HPDE6-E6E7 (cell line): ENCODE data around the gene TATDN2.
"Not testable (repeated sequence)": the region's sequence is repeated elsewhere in the genome, so short reads cannot be mapped to it uniquely, and the experiment has no call there.

Source experiments
- DNase-seq: peaks from one replicate; pipeline ENCODE4 v3.0.0; 2011; ENCODE audit warnings: missing footprints; ENCODE audit errors: extremely low spot score

The TATDN2 gene

GRCh38 chr3:10234526-10235230, 13.6 kb upstream of the TATDN2 start:
- DNase-seq = no peak

- DNase-seq = no peak
These were observed 12.7 kb upstream of the TATDN2 start for GRCh38 chr3:10235551-10235950.

GRCh38 chr3:10238345-10239183, 9.7 kb upstream of the TATDN2 start:
- no peak for DNase-seq

GRCh38 chr3:10240799-10241198, 7.5 kb upstream of the TATDN2 start:
- no peak for DNase-seq

GRCh38 chr3:10242182-10243065, 5.8 kb upstream of the TATDN2 start:
- no peak for DNase-seq

GRCh38 chr3:10244009-10244408, 4.2 kb upstream of the TATDN2 start:
- DNase-seq = no peak

GRCh38 chr3:10245081-10245712, 3.1 kb upstream of the TATDN2 start:
- DNase-seq = no peak

- DNase-seq = no peak
These were observed 528 bp upstream of the TATDN2 start for GRCh38 chr3:10247679-10248183.

- no peak for DNase-seq
These were observed 907 bp downstream of the TATDN2 start for GRCh38 chr3:10248984-10249748.

- DNase-seq = no peak
These were observed 1.6 kb downstream of the TATDN2 start for GRCh38 chr3:10249833-10250232.

- no peak for DNase-seq
These were observed 2.7 kb downstream of the TATDN2 start for GRCh38 chr3:10251006-10251405.

GRCh38 chr3:10253731-10254130, 5.5 kb downstream of the TATDN2 start:
- DNase-seq = no peak

GRCh38 chr3:10255835-10256234, 7.6 kb downstream of the TATDN2 start:
- no peak for DNase-seq

GRCh38 chr3:10259036-10259435, 10.8 kb downstream of the TATDN2 start:
- no peak for DNase-seq

GRCh38 chr3:10259798-10260197, 11.5 kb downstream of the TATDN2 start:
- no peak for DNase-seq

GRCh38 chr3:10260211-10260701, 12.0 kb downstream of the TATDN2 start:
- DNase-seq = no peak

GRCh38 chr3:10262027-10262426, 13.8 kb downstream of the TATDN2 start:
- no peak for DNase-seq

GRCh38 chr3:10263646-10264363, 15.5 kb downstream of the TATDN2 start:
- no peak for DNase-seq

- no peak for DNase-seq
These were observed 17.6 kb downstream of the TATDN2 start for GRCh38 chr3:10265833-10266232.

- DNase-seq = not testable (repeated sequence)
These were observed 18.7 kb downstream of the TATDN2 start for GRCh38 chr3:10266936-10267335.
